H1 (cell line): Measurements from ENCODE around the gene ZFAND6. TPM values are rescaled to one million over a fixed set of nuclear protein-coding genes. Genes with fewer than 3 reads are reported as not detected.

Source experiments
- CHD7 ChIP-seq: fragments of 300-600 bp; sonication (generic); IDR thresholded peaks from 2 replicates; pipeline ENCODE4 v1.7.1; 2012; ENCODE audit warnings: low read length, moderate library complexity, mild to moderate bottlenecking, inconsistent platforms; ENCODE audit not compliant: insufficient replicate concordance
- EZH2 ChIP-seq: fragments of 200-600 bp; sonication (generic); IDR thresholded peaks from 2 replicates; pipeline ENCODE4 v1.7.1; 2012; ENCODE audit warnings: low read depth, mild to moderate bottlenecking, moderate library complexity, low read length, inconsistent platforms; ENCODE audit not compliant: severe bottlenecking
- KDM4A ChIP-seq: IDR thresholded peaks from one replicate; pipeline ENCODE4 v1.7.1; 2012; ENCODE audit warnings: low read depth, mild to moderate bottlenecking, moderate library complexity, low read length, inconsistent platforms; ENCODE audit not compliant: severe bottlenecking
- KDM5A ChIP-seq: fragments of 200-600 bp; IDR thresholded peaks from 2 replicates; pipeline ENCODE4 v1.7.1; 2012; ENCODE audit warnings: mild to moderate bottlenecking, low read length, inconsistent platforms, mixed read lengths
- polyA plus RNA-seq, 7 experiments: library from polyadenylated mRNA; depleted of rRNA in 3 of 7; stranded (reverse) in 5 of 7; unstranded in 2 of 7; fragments of >200 nt in 5 of 7; fragments of 200-250 nt in 2 of 7; gene quantifications; 1 replicate in 5 of 7; 2 replicates in 1 of 7; 4 replicates in 1 of 7; pipeline versions ENCODE4 v1.2.1 to v1.2.3, GENCODE V29; 2011 to 2013; ENCODE audit warnings: missing spikeins in 2 of 7, mixed read lengths in 2 of 7
- total RNA-seq: library from RNA; stranded (reverse); fragmentation: NEBNext Ultra II Directional; extraction: Animal tissue kit (Norgen Biotek cat#: 25700); gene quantifications from 2 replicates; pipeline ENCODE4 v1.2.1, GENCODE V29; 2021

Gene ZFAND6
- total and polyA plus RNA-seq, 2 of the 8 experiments (the other 6 are each of a cell fraction or from before 2014, with no cell fraction given): 136 to 237 TPM

GRCh38 chr15:80153900-80154299, 94.4 kb downstream of the ZFAND6 start (continued):
- TF ChIP-seq CHD7 (no peak), KDM4A (no peak), KDM5A (no peak), EZH2 (no peak)
